Ishikawa (cell line): ENCODE data around the gene GOLGA5.

ENCODE experiments used
- CEBPB ChIP-seq: IDR thresholded peaks from 2 replicates; pipeline ENCODE4 v1.6.1; 2012
- CREB1 ChIP-seq: IDR thresholded peaks from 2 replicates; pipeline ENCODE4 v1.6.1; 2012; ENCODE audit warnings: low read depth
- EGR1 ChIP-seq: IDR thresholded peaks from 2 replicates; pipeline ENCODE4 v1.6.1; 2012
- EP300 ChIP-seq: IDR thresholded peaks from 2 replicates; pipeline ENCODE4 v1.6.1; 2012; ENCODE audit warnings: borderline replicate concordance
- FOXM1 ChIP-seq: IDR thresholded peaks from 2 replicates; pipeline ENCODE4 v1.6.1; 2012; ENCODE audit warnings: low read depth, borderline replicate concordance
- NFIC ChIP-seq: IDR thresholded peaks from 2 replicates; pipeline ENCODE4 v1.6.1; 2012
- RAD21 ChIP-seq: IDR thresholded peaks from 2 replicates; pipeline ENCODE4 v1.6.1; 2012; ENCODE audit warnings: low read depth
- TAF1 ChIP-seq: IDR thresholded peaks from 2 replicates; pipeline ENCODE4 v1.6.1; 2012; ENCODE audit warnings: low read depth, mild to moderate bottlenecking
- TCF12 ChIP-seq: IDR thresholded peaks from 2 replicates; pipeline ENCODE4 v1.6.1; 2012; ENCODE audit warnings: low read depth
- TEAD4 ChIP-seq: IDR thresholded peaks from 2 replicates; pipeline ENCODE4 v1.6.1; 2012
- YY1 ChIP-seq: IDR thresholded peaks from 2 replicates; pipeline ENCODE4 v1.6.1; 2012; ENCODE audit warnings: low read depth
- ZBTB7A ChIP-seq: IDR thresholded peaks from 2 replicates; pipeline ENCODE4 v1.6.1; 2012; ENCODE audit warnings: low read depth
- TF ChIP-seq, protein P1 (sequence below): IDR thresholded peaks from 2 replicates; pipeline ENCODE4 v1.6.1; 2012; ENCODE audit warnings: low read depth, mild to moderate bottlenecking
- TF ChIP-seq, protein P2 (sequence below): IDR thresholded peaks from 2 replicates; pipeline ENCODE4 v1.6.1; 2012
- TF ChIP-seq, protein P3 (sequence below): IDR thresholded peaks from 2 replicates; pipeline ENCODE4 v1.6.1; 2012

Gene GOLGA5

DNA sequence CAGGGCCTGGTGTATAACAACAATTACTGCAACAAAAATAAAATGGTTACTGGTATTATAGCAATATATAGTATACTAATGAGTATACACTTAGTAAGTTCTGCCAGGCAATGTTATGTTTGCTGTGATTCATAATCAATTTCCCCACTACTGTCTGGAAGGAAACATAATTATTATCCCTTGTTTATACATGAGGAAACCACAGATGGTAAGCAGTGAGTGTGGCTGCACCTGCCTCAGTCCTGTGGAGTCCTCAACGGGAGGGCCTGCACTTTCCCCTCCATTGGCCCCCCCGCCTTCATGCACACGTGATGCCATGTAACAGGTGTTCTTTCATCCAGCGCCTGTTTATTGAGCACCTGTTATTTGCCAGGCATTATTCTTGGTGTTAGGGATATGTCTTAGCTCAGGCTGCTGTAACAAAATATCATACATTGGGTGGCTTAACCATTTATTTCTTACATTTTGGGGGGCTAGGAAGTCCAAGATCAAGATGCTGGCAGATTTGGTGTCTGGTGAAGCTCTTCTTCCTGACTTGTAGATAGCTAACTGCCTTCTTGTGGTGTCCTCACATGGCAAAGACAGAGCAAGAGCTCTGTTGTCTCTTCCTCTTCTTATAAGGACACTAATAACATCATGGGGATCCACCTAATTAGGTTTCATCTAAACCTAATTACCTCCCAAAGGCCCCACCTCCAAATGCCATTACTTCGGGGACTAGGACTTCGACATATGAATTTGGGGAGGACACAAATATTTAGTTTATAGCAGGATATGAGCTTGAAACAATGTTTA, 69.4 kb downstream of the GOLGA5 start:
- no peak for TF ChIP-seq YY1
- TF ChIP-seq, protein P1, sequence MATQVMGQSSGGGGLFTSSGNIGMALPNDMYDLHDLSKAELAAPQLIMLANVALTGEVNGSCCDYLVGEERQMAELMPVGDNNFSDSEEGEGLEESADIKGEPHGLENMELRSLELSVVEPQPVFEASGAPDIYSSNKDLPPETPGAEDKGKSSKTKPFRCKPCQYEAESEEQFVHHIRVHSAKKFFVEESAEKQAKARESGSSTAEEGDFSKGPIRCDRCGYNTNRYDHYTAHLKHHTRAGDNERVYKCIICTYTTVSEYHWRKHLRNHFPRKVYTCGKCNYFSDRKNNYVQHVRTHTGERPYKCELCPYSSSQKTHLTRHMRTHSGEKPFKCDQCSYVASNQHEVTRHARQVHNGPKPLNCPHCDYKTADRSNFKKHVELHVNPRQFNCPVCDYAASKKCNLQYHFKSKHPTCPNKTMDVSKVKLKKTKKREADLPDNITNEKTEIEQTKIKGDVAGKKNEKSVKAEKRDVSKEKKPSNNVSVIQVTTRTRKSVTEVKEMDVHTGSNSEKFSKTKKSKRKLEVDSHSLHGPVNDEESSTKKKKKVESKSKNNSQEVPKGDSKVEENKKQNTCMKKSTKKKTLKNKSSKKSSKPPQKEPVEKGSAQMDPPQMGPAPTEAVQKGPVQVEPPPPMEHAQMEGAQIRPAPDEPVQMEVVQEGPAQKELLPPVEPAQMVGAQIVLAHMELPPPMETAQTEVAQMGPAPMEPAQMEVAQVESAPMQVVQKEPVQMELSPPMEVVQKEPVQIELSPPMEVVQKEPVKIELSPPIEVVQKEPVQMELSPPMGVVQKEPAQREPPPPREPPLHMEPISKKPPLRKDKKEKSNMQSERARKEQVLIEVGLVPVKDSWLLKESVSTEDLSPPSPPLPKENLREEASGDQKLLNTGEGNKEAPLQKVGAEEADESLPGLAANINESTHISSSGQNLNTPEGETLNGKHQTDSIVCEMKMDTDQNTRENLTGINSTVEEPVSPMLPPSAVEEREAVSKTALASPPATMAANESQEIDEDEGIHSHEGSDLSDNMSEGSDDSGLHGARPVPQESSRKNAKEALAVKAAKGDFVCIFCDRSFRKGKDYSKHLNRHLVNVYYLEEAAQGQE = no peak
- TF ChIP-seq, protein P2, sequence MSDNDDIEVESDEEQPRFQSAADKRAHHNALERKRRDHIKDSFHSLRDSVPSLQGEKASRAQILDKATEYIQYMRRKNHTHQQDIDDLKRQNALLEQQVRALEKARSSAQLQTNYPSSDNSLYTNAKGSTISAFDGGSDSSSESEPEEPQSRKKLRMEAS = no peak
- no peak for TF ChIP-seq TCF12
- no peak for TF ChIP-seq TEAD4
- TF ChIP-seq NFIC = no peak
- no peak for TF ChIP-seq EGR1
- TF ChIP-seq TAF1 = no peak

DNA sequence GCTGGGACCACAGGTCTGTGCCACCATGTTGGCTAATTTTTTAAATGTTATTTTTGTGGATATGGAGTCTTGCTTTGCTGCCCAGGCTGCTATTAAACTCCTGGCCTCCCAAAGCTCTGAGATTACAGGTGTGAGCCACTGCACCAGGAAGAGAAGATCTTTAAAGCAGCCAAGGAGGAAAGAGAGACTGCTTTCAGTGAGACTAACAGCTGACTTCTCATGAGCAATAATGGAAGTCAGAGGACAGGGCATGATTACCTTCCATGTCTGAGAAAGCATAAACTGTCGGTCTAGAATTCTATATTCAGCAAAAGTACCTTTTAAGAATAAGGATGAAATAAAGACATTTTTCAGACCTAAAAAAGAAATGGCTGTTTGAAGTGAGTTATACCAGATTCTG, 71.6 kb downstream of the GOLGA5 start:
- TF ChIP-seq, protein P3, sequence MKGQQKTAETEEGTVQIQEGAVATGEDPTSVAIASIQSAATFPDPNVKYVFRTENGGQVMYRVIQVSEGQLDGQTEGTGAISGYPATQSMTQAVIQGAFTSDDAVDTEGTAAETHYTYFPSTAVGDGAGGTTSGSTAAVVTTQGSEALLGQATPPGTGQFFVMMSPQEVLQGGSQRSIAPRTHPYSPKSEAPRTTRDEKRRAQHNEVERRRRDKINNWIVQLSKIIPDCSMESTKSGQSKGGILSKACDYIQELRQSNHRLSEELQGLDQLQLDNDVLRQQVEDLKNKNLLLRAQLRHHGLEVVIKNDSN = no peak
- TF ChIP-seq YY1 (no peak), EGR1 (no peak), ZBTB7A (no peak), TEAD4 (no peak), EP300 (no peak)
- TF ChIP-seq, protein P2 = no peak

DNA sequence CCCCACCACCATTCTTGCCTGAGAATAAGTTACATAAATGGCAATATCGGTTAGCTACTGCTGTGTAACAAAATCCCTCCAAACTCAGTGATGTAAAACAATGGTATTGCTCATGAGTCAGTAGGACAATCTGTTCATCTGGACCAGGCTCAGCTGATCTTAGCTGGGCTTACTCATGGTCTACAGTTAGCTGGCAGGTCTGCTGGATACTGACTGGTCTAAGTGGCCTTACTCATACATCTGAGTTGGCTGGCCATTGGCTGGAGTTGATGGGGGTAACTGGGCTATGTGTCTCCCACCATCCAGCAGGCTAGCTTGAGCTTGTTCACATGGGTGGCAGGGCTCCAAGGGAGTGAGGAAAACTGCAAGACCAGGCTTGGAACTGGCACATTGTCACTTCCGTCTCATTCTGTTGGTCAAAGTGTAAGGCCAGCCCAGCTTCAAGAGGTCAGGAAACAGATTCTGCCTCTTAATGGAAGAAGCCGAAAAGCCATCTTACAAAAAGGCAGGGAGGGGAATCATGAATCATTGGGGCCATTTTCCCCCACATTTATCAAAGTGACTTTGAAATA, 72.2 kb downstream of the GOLGA5 start:
- TF ChIP-seq, protein P3 = no peak
- TF ChIP-seq, protein P2 = no peak
- TF ChIP-seq EGR1 (no peak), TAF1 (no peak), RAD21 (no peak), TCF12 (no peak), CREB1 (no peak), YY1 (no peak), ZBTB7A (no peak), NFIC (no peak), FOXM1 (no peak), CEBPB (no peak), EP300 (no peak), TEAD4 (no peak)
- TF ChIP-seq, protein P1 = no peak

DNA sequence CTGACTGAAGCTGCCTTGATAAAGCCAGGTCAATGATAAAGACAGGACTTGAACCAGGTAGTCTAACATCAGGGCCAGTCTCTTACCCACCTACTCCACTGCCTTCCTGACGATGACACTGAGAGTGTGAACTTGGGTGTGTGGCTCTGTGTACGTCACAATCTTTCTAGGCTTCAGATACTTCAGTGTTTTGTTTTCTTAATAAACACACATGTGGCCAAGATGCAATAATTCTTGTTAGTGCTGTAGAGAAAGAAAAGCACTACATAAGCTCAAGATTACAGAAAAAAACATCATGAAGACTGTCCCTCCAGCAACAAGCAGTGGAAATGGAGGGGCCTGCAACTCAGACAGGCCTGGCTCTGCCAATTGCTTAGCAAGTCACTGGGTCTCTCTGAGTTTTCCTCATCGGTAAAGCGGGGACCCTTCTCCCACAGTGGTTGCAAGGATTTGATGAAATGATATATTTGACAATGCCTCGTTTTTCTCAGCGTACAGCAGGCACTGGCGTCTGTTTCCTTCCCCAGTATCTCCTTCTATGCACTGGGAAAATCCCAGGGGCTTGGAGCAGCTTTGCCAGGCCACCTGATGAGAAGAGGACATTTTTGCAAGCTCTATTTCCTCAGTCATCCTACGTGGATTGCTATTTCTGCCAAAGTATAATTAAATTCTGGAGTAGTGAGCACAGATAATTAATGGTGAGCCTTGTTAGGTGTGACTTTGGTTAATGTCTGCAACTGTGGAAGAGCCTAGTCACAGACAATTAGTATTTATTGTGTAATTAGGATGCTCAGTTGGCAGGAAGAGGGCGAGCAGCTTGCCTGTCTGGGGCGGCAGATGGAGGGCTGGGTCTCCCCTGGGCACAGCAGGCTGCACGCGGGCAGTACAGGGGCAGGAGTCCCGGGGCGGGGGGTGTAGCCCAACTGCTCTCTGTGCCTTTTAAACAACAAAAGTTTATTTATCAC, 73.1 kb downstream of the GOLGA5 start:
- TF ChIP-seq EGR1 = no peak
- no peak for TF ChIP-seq EP300
- TF ChIP-seq, protein P1 = no peak
- TF ChIP-seq, protein P3 = no peak
- TF ChIP-seq TCF12 = no peak
- TF ChIP-seq CREB1 = no peak
- TF ChIP-seq, protein P2 = no peak
- no peak for TF ChIP-seq NFIC
- no peak for TF ChIP-seq RAD21
- TF ChIP-seq ZBTB7A = no peak
- no peak for TF ChIP-seq CEBPB
- no peak for TF ChIP-seq TAF1
- no peak for TF ChIP-seq FOXM1
- no peak for TF ChIP-seq TEAD4
- no peak for TF ChIP-seq YY1
